HL-60 (cell line): ENCODE data around the gene C16orf90.

Experiments used
- POLR2AphosphoS5 ChIP-seq: IDR thresholded peaks from 2 replicates; pipeline ENCODE4 v1.6.1; 2012; ENCODE audit warnings: low read depth
- TF ChIP-seq, protein P1 (sequence below): IDR thresholded peaks from one replicate; pipeline ENCODE4 v1.5.1; 2011; ENCODE audit warnings: low read length, control low read depth, inconsistent platforms; ENCODE audit not compliant: insufficient read depth

DNA sequence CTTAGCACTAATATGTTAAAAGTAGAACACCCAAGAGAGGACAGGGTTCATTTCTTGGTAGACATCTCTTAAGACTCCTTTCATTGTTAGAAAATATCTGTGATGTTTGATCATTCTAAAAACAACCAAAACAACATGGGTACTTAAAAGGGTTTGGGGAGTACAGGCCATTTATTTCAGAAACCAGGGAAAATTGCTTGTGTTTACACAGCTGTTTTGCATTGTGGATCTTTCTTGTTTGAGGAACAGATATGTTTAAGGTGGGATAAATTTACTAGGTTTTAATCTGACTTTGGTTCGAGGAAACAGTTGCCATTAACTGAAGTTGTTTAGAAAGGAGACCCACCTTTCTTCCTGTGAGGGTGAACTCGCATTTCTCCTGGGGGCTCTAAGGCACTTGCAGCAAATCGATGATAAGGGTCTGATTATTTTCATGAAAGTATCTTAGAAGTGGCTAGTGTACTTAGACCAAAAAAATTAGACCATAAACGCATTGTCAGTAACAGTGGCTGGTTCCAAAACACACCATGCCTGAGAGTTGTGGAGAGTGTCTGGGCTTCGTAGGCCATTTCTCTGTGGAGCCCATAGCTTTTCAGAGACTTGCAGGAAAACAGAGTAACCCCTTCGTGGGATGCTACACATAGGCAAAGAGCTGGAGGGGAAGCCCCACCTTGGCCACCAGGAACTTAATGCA is 23.1 kb upstream of the C16orf90 start:
- TF ChIP-seq, protein P1, sequence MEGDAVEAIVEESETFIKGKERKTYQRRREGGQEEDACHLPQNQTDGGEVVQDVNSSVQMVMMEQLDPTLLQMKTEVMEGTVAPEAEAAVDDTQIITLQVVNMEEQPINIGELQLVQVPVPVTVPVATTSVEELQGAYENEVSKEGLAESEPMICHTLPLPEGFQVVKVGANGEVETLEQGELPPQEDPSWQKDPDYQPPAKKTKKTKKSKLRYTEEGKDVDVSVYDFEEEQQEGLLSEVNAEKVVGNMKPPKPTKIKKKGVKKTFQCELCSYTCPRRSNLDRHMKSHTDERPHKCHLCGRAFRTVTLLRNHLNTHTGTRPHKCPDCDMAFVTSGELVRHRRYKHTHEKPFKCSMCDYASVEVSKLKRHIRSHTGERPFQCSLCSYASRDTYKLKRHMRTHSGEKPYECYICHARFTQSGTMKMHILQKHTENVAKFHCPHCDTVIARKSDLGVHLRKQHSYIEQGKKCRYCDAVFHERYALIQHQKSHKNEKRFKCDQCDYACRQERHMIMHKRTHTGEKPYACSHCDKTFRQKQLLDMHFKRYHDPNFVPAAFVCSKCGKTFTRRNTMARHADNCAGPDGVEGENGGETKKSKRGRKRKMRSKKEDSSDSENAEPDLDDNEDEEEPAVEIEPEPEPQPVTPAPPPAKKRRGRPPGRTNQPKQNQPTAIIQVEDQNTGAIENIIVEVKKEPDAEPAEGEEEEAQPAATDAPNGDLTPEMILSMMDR, result no peak
- no peak for TF ChIP-seq POLR2AphosphoS5
